GM12875 (cell line): ENCODE data around the gene CRNN.
A peak's percentile ranks its signal among the peaks of the same experiment; 100 is the strongest.

Experiments used
- H3K4me3 ChIP-seq: one replicate; pipeline ENCODE4 v1.5.1; 2011; ENCODE audit warnings: low read depth, low read length, control low read depth
- TF ChIP-seq, protein P1 (sequence below): IDR thresholded peaks from 2 replicates; pipeline ENCODE4 v1.5.1; 2011; ENCODE audit warnings: low read depth, mild to moderate bottlenecking, control low read depth, inconsistent platforms, low read length, moderate library complexity, borderline replicate concordance; ENCODE audit not compliant: insufficient read depth

The CRNN gene

DNA sequence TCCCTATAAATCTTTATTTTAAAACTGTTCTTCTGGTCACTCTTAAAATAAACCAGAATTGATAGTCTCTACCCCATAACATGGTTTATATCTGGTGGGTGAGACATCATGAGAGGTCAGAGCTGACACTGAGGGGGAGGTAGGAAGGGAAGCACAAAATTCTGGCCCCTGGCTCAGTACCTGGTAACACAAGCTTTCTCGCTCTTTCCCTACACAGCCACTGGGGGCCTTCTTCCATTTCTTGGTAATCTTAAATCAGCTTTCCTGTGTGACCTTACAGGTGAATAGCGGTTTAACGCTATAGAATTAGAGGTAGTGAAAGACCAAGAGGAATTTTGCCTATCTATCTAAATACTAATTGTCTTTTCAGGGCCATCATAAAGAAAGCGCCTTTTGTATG is 5.4 kb downstream of the CRNN start:
- TF ChIP-seq, protein P1, sequence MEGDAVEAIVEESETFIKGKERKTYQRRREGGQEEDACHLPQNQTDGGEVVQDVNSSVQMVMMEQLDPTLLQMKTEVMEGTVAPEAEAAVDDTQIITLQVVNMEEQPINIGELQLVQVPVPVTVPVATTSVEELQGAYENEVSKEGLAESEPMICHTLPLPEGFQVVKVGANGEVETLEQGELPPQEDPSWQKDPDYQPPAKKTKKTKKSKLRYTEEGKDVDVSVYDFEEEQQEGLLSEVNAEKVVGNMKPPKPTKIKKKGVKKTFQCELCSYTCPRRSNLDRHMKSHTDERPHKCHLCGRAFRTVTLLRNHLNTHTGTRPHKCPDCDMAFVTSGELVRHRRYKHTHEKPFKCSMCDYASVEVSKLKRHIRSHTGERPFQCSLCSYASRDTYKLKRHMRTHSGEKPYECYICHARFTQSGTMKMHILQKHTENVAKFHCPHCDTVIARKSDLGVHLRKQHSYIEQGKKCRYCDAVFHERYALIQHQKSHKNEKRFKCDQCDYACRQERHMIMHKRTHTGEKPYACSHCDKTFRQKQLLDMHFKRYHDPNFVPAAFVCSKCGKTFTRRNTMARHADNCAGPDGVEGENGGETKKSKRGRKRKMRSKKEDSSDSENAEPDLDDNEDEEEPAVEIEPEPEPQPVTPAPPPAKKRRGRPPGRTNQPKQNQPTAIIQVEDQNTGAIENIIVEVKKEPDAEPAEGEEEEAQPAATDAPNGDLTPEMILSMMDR: no peak
- no peak overlapping the region for H3K4me3 ChIP-seq

DNA sequence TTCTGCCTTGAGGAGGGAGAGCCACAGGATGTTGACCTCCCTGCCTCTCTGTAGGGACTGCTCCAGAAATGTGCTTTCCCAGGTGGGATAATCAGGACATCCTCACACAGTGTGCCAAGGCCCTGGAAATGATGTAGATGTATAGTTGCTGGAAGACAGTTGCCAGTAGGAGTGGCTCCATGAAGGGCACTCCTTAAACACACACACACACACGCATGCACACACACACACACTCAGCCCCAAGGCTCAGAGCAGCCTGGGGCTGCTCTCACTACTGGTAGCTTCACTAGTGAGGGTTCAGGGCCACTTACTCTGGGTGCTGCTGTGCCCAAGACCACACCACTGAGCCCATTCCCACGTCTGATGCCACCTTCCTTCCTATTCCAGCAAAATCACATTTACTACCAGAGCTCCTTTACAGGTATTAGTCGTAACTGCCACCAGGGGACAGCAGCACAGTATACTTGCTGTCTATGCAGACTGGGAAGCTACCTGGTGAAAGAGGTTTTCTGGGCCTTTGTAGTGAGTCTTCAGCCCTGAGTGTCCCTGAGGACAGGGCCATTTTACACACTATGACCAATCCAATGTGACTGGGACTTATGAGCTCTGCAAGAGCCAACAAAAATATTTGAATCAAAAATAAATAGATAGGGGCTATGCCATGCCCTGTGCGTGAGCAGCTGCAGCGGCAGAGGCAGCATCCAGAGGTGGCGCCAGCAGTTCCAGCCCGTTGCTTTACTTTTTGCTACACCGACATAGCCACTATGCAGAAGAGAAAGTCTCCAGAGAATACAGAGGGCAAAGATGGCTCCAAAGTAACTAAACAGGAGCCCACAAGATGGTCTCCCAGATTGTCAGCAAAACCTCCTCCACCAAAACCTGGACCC is 15.0 kb downstream of the CRNN start:
- H3K4me3 ChIP-seq: no peak overlapping the region
- TF ChIP-seq, protein P1: peak; percentile 62

DNA sequence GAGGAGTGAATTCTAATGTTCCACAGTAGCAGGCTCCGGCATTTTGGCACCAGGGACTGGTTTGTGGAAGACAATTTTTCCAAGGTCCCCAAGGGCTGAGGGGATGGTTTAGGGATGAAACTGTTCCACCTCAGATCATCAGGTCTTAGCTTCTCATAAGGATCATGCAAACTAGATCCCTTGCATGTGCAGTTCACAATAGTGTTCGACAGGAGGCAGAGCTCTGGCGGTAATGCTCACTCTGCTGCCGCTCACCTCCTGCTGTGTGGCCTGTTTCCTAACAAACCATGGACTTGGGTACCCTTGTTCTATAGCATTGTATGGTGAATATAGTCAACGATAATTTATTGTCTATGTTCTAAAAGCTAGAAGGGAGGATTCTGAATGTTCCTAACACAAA is 16.6 kb downstream of the CRNN start:
- no peak overlapping the region for H3K4me3 ChIP-seq
- TF ChIP-seq, protein P1: peak; percentile 14; the same call in 1 of the 2 replicates

DNA sequence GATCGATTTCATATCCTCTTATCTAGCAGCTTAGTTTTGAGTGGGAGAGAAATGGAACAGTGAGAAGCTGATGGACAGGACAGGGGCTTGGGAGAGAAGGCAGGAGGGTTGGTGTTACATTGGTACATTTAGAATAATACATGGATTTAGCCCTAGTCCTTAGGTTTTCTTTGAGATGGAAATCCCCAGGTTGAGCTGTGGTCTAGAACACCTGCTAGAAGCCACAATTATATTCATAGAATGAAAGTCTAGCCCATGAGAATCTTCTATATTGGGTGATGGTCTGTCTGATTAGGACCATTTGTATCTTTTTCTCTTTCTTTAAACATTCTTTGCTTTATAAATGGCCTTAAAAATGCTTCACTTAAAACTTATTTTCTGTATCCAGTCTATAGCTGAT is 19.9 kb downstream of the CRNN start:
- H3K4me3 ChIP-seq: no peak overlapping the region
- TF ChIP-seq, protein P1: no peak

DNA sequence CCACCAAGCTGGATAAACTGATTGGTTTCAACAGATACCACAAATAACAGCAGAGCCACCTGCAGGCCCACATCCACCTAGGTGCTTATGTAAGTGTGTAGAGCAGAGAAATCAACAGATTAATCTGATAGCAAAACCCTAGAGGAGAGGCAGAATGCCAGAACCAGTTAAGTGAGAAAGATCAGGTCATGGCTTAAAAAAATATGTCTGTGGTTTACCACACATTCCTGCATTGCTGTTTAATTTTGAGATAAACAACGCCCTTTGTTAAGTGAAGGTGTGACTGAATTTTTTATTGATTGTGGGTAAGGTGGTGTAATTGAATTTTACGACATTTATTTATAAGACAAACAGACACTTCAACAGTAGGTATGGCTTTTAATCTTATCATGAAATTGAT is 21.2 kb downstream of the CRNN start:
- no peak overlapping the region for H3K4me3 ChIP-seq
- TF ChIP-seq, protein P1: no peak

DNA sequence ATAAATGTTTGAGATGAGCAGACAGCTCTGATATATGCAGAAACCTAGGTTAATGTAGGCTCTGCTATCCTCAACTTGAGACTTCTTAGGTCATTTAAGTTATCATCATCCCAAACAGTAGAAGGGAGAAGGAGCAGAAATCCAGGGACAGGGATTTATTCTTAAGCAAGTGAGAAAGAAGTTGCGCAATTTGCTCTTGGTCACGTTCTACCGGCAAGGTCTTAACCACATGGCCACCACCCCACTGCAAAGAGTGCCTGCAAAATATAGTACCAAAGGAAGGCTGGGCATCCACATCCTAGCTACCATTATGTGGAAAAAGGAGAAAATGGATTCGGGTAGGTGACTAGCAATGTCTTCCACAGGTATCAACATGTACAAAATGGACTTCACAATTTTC is 25.2 kb downstream of the CRNN start:
- no peak overlapping the region for H3K4me3 ChIP-seq
- TF ChIP-seq, protein P1: no peak

DNA sequence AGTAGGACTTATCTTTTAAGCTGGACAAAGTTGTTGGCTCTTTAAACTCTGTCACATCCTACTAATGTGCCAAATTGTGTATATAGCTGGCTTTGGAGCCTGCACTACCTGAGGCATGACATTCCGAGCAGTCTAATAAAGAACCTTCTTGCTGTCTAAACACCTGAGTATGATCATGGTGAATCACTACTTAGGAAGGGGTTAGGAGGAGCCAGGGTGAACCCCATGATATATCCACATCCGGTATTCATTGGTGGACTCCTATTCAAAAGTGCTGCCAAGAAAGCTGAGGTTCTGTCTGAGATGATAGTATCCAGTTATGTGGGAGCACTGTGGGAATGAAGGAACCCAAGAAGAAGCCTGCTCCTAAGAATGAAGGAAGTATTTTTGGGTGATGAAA is 27.1 kb downstream of the CRNN start:
- no peak overlapping the region for H3K4me3 ChIP-seq
- TF ChIP-seq, protein P1: no peak
